ENCODE measurements around the gene SERAC1. TPM values are rescaled to one million over a fixed set of nuclear protein-coding genes. Genes with fewer than 3 reads are reported as not detected.

SERAC1 gene
- total RNA-seq, 1 donor, result 26.3 TPM

GRCh38 chr6:158071121-158072082 lies 96.7 kb downstream of the SERAC1 start:
- no peak for DNase-seq (ENCODE audit: low read depth)
- no peak for TF ChIP-seq CTCF (IDR thresholded peaks at IDR 0.05; ENCODE audit: insufficient read depth, low read depth, low read length)
- H3K4me3 ChIP-seq (ENCODE audit: low read depth, low read length), result no peak overlapping the region

GRCh38 chr6:158070513-158070912 lies 97.5 kb downstream of the SERAC1 start:
- no peak for TF ChIP-seq CTCF (IDR thresholded peaks at IDR 0.05; ENCODE audit: insufficient read depth, low read depth, low read length)
- H3K4me3 ChIP-seq (ENCODE audit: low read depth, low read length), result no peak overlapping the region
- no peak for DNase-seq (ENCODE audit: low read depth)

GRCh38 chr6:158069800-158070195 lies 98.3 kb downstream of the SERAC1 start:
- no peak overlapping the region for H3K4me3 ChIP-seq (ENCODE audit: low read depth, low read length)
- no peak for DNase-seq (ENCODE audit: low read depth)
- TF ChIP-seq CTCF (IDR thresholded peaks at IDR 0.05; ENCODE audit: insufficient read depth, low read depth, low read length), result no peak

DNA sequence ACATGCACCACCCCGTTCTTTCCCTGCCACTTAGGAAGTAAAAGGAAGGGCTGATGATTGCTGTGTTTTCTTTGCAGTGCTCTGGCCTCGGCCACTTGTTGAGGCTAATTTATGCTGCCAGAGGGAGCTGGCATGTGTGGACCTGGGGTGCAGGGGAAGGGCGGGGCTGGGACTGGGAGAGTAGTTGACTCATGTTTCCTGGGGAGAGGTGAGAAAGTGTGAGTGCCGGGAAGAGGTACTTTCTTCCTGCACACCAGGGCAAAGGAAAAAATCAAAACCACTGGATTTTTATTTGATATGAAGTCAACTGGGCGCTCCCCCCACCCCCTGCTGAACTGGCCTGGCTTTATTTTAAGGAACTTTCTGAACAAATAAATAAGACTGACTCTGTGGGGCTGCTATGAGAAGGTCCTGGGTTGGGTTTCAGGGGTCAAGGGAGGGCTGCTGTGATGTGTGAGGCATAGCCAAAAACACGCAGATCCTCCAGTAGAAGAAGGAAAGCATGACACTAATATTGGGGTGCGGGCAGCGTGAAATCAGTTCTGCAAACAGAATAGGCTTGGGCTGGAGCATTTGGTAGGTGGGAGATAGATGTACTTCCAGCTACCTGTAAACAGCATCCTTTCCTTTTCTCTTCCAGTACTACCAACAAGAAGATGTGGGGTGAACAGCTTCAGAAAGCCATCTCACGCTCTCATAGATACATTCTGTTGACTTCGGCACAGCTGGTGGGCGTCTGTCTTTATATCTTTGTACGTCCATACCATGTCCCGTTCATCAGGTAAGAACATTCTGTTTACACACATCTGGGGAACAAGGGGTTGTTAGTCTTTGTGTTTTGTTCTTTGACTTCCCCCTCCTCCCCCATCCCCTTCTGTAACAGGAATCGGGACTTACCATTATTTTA lies 98.9 kb downstream of the SERAC1 start:
- no peak for TF ChIP-seq CTCF (IDR thresholded peaks at IDR 0.05; ENCODE audit: insufficient read depth, low read depth, low read length)
- DNase-seq (ENCODE audit: low read depth), result no peak
- H3K4me3 ChIP-seq (ENCODE audit: low read depth, low read length), result no peak overlapping the region

- no peak for DNase-seq (ENCODE audit: low read depth)
- no peak overlapping the region for H3K4me3 ChIP-seq (ENCODE audit: low read depth, low read length)
- TF ChIP-seq CTCF (IDR thresholded peaks at IDR 0.05; ENCODE audit: insufficient read depth, low read depth, low read length), result no peak
Observed at GRCh38 chr6:158068156-158068892, 99.7 kb downstream of the SERAC1 start.

GRCh38 chr6:158067436-158068015 lies 100.5 kb downstream of the SERAC1 start:
- no peak for TF ChIP-seq CTCF (IDR thresholded peaks at IDR 0.05; ENCODE audit: insufficient read depth, low read depth, low read length)
- H3K4me3 ChIP-seq (ENCODE audit: low read depth, low read length), result no peak overlapping the region
- DNase-seq (ENCODE audit: low read depth), result no peak

Measured in fibroblast of villous mesenchyme (primary cell).